NCI-H460 (cell line): Measurements from ENCODE around the gene ATG3. TPM values are rescaled to one million over a fixed set of nuclear protein-coding genes. Genes with fewer than 3 reads are reported as not detected.
"Not testable (repeated sequence)": the region's sequence is repeated elsewhere in the genome, so short reads cannot be mapped to it uniquely, and the experiment has no call there.

Experiments
- DNase-seq: peaks from one replicate; pipeline ENCODE4 v3.0.0-alpha.2; 2016; ENCODE audit warnings: low read depth; ENCODE audit errors: extremely low read depth
- total RNA-seq: library from RNA; depleted of rRNA; stranded (reverse); fragments of >200 nt; shearing (Covaris generic); gene quantifications from 2 replicates; pipeline ENCODE4 v1.2.3, GENCODE V29; 2014; rRNA removed

The ATG3 gene
- total RNA-seq, 1 experiment from 2014 or later, result 47.7 TPM

GRCh38 chr3:112503304-112503972, 58.3 kb downstream of the ATG3 start:
- DNase-seq, result no peak

GRCh38 chr3:112500621-112501020, 61.1 kb downstream of the ATG3 start:
- no peak for DNase-seq

- no peak for DNase-seq
Observed at GRCh38 chr3:112498914-112499711, 62.6 kb downstream of the ATG3 start, which contains the start of gene BTLA. Gene BTLA (minus strand): TSS chr3:112499472. CDS start chr3:112499358, 114 bp downstream.

GRCh38 chr3:112497897-112498548, 63.7 kb downstream of the ATG3 start:
- no peak for DNase-seq

- no peak for DNase-seq
Observed at GRCh38 chr3:112496366-112497067, 65.2 kb downstream of the ATG3 start.

GRCh38 chr3:112494448-112494767, 67.4 kb downstream of the ATG3 start:
- not testable (repeated sequence) for DNase-seq

- no peak for DNase-seq
Observed at GRCh38 chr3:112492124-112492523, 69.6 kb downstream of the ATG3 start.

GRCh38 chr3:112491373-112491772, 70.4 kb downstream of the ATG3 start:
- no peak for DNase-seq

GRCh38 chr3:112489674-112490479, 71.9 kb downstream of the ATG3 start:
- DNase-seq, result no peak

- DNase-seq, result no peak
Observed at GRCh38 chr3:112486811-112487505, 74.8 kb downstream of the ATG3 start.

- DNase-seq, result no peak
Observed at GRCh38 chr3:112484352-112484751, 77.4 kb downstream of the ATG3 start.

GRCh38 chr3:112482675-112483074, 79.1 kb downstream of the ATG3 start:
- no peak for DNase-seq

Other genes with a start within 250 kb of the ATG3 start
- gene CD200, start 228.8 kb downstream of the ATG3 start, total RNA-seq, result not detected in 2 replicates
- not detected in 2 replicates for gene BTLA, start 62.5 kb downstream of the ATG3 start, total RNA-seq
- gene SLC35A5, start 83 bp upstream of the ATG3 start, total RNA-seq, result 23.9 and 36.5 TPM in 2 replicates
- gene CCDC80, start 79.2 kb upstream of the ATG3 start, total RNA-seq, result 6.4 and 12.3 TPM in 2 replicates